Measurements from ENCODE around the gene CHTF8.

- TF ChIP-seq CTCF (IDR thresholded peaks at IDR 0.05) (no peak), POLR2A (IDR thresholded peaks at IDR 0.05) (no peak)
Measured at GRCh38 chr16:69115837-69116236, 16.6 kb downstream of the CHTF8 start.

All from thyroid gland (tissue), 4 donors.